BJ (cell line): ENCODE data around the gene KIF20B. TPM values are rescaled to one million over a fixed set of nuclear protein-coding genes. Genes with fewer than 3 reads are reported as not detected.

ENCODE experiments used
- CTCF ChIA-PET: fragments of 350-600 bp; formaldehyde crosslinking; extraction: SDS; loops from one replicate; lab custom pipeline; 2021; ENCODE audit warnings: antibody characterized with exemption, inconsistent platforms; lab: Yijun Ruan, JAX
- POLR2A ChIA-PET: fragments of 300-600 bp; sonication (Branson Sonifier 250); formaldehyde crosslinking; extraction: SDS; loops from one replicate; lab custom pipeline; 2021; ENCODE audit warnings: antibody characterized with exemption; lab: Charles Lee
- DNase-seq: peaks from one replicate; pipeline ENCODE4 v3.0.0-alpha.2; 2011; ENCODE audit warnings: low read depth
- H3K27me3 ChIP-seq: 2 replicates; pipeline ENCODE4 v1.6.0; 2011; ENCODE audit warnings: low read length; ENCODE audit not compliant: control insufficient read depth, insufficient read depth
- H3K36me3 ChIP-seq: 2 replicates; pipeline ENCODE4 v1.5.1; 2011; ENCODE audit warnings: low read length; ENCODE audit not compliant: control insufficient read depth, insufficient read depth
- H3K4me3 ChIP-seq: 2 replicates; pipeline ENCODE4 v1.5.1; 2011; ENCODE audit warnings: low read depth, mild to moderate bottlenecking, control low read depth, low read length
- CTCF ChIP-seq: IDR thresholded peaks from 2 replicates; pipeline ENCODE4 v1.5.1; 2011; ENCODE audit warnings: low read depth, mild to moderate bottlenecking, control low read depth, inconsistent platforms, low read length, moderate library complexity; ENCODE audit not compliant: insufficient read depth
- polyA plus RNA-seq: library from polyadenylated mRNA; depleted of rRNA; stranded (reverse); fragments of >200 nt; gene quantifications from 2 replicates; pipeline ENCODE4 v1.2.3, GENCODE V29; 2011

Gene KIF20B
- polyA plus RNA-seq, 1 experiment = 1.4 TPM

GRCh38 chr10:89706011-89706410 is 4.6 kb downstream of the KIF20B start:
- no peak for TF ChIP-seq CTCF
- Histone ChIP-seq H3K36me3 (no peaks in the 10 kb centered on the region), H3K4me3 (no peak overlapping the region), H3K27me3 (no peaks in the 10 kb centered on the region)
- ChIA-PET CTCF (no interaction called here), POLR2A (interaction anchor here (0.6 kb wide), 1 partner anchor 468 kb away, joined by 5 read pairs; no protein-coding TSS in a partner anchor)
- DNase-seq = no peak

GRCh38 chr10:89707372-89707771 is 6.0 kb downstream of the KIF20B start:
- DNase-seq = no peak
- CTCF ChIA-PET = no interaction called here
- Histone ChIP-seq H3K36me3 (no peaks in the 10 kb centered on the region), H3K4me3 (no peak overlapping the region), H3K27me3 (no peaks in the 10 kb centered on the region)
- TF ChIP-seq CTCF = no peak
- POLR2A ChIA-PET = no interaction called here

- CTCF ChIA-PET = interaction anchor here (0.6 kb wide), 2 partner anchors 18 to 135 kb away, joined by 3 to 4 read pairs; no protein-coding TSS in a partner anchor
- Histone ChIP-seq H3K4me3 (no peak overlapping the region), H3K27me3 (no peaks in the 10 kb centered on the region), H3K36me3 (no peaks in the 10 kb centered on the region)
- POLR2A ChIA-PET = no interaction called here
- TF ChIP-seq CTCF = no peak
- no peak for DNase-seq
Observed at GRCh38 chr10:89710753-89711152, 9.4 kb downstream of the KIF20B start.

GRCh38 chr10:89734616-89735015 is 33.2 kb downstream of the KIF20B start:
- Histone ChIP-seq H3K4me3 (no peak overlapping the region), H3K36me3 (no peaks in the 10 kb centered on the region), H3K27me3 (no peaks in the 10 kb centered on the region)
- ChIA-PET POLR2A (no interaction called here), CTCF (interaction anchor here (1.3 kb wide), 1 partner anchor 11 kb away, joined by 3 read pairs; no protein-coding TSS in a partner anchor)
- DNase-seq = no peak
- TF ChIP-seq CTCF = no peak

GRCh38 chr10:89738551-89739209 is 37.3 kb downstream of the KIF20B start:
- POLR2A ChIA-PET = no interaction called here
- Histone ChIP-seq H3K4me3 (no peak overlapping the region), H3K36me3 (no peaks in the 10 kb centered on the region), H3K27me3 (no peaks in the 10 kb centered on the region)
- TF ChIP-seq CTCF = no peak
- DNase-seq = no peak
- CTCF ChIA-PET = interaction anchor here (1.6 kb wide), 1 partner anchor 10 kb away, joined by 7 read pairs; no protein-coding TSS in a partner anchor
